GM12865 (cell line): ENCODE measurements around the gene XPOT.

Experiments
- DNase-seq: peaks from one replicate; pipeline ENCODE4 v3.0.0; 2010; ENCODE audit warnings: low read depth
- H3K4me3 ChIP-seq: 2 replicates; pipeline ENCODE4 v1.5.1; 2011; ENCODE audit warnings: mild to moderate bottlenecking, low read depth, low read length, control low read depth
- CTCF ChIP-seq: IDR thresholded peaks from 2 replicates; pipeline ENCODE4 v1.5.1; 2011; ENCODE audit warnings: low read length, control low read depth, low read depth, inconsistent platforms; ENCODE audit not compliant: insufficient read depth; ENCODE audit errors: missing control alignments

Gene XPOT

GRCh38 chr12:64455506-64455905 lies 51.3 kb downstream of the XPOT start:
- no peak overlapping the region for H3K4me3 ChIP-seq
- no peak for TF ChIP-seq CTCF
- no peak for DNase-seq

GRCh38 chr12:64456119-64456518 lies 51.9 kb downstream of the XPOT start:
- no peak overlapping the region for H3K4me3 ChIP-seq
- TF ChIP-seq CTCF, result no peak
- no peak for DNase-seq

GRCh38 chr12:64457032-64457431 lies 52.8 kb downstream of the XPOT start:
- no peak overlapping the region for H3K4me3 ChIP-seq

GRCh38 chr12:64457466-64457865 lies 53.3 kb downstream of the XPOT start:
- no peak for TF ChIP-seq CTCF
- no peak overlapping the region for H3K4me3 ChIP-seq
- no peak for DNase-seq

More at GRCh38 chr12:64457032-64457431, 52.8 kb downstream of the XPOT start:
- DNase-seq, result no peak
- TF ChIP-seq CTCF, result no peak

GRCh38 chr12:64457923-64458322 lies 53.7 kb downstream of the XPOT start:
- DNase-seq, result no peak
- no peak overlapping the region for H3K4me3 ChIP-seq
- TF ChIP-seq CTCF, result no peak

GRCh38 chr12:64459394-64459891 lies 55.3 kb downstream of the XPOT start:
- DNase-seq, result peak; percentile 33
- peak overlapping the region; percentile 71 for H3K4me3 ChIP-seq
- TF ChIP-seq CTCF, result no peak
